Suprapubic skin (tissue), 4 donors: ENCODE measurements around the gene ANKRD9.

Source experiments
- CTCF ChIP-seq, 2 donors: fragments of 200-600 bp in 1 of 2; fragments of 450-650 bp in 1 of 2; sonication (generic) in 1 of 2; IDR thresholded peaks; one replicate each; pipeline ENCODE4 v1.5.1; 2016 to 2019; ENCODE audit warnings: antibody characterized with exemption in 2 of 2, mild to moderate bottlenecking in 1 of 2, moderate library complexity in 1 of 2
- EP300 ChIP-seq: sonication (generic); formaldehyde crosslinking; IDR thresholded peaks from one replicate; pipeline ENCODE4 v1.6.1; 2017; ENCODE audit warnings: antibody characterized with exemption
- POLR2A ChIP-seq, 2 donors: fragments of 450-650 bp; IDR thresholded peaks; one replicate each; pipeline ENCODE4 v1.6.1; 2017; ENCODE audit warnings: antibody characterized with exemption in 2 of 2, mild to moderate bottlenecking in 2 of 2, moderate library complexity in 2 of 2
- POLR2AphosphoS5 ChIP-seq, 3 donors: sonication (generic); formaldehyde crosslinking; IDR thresholded peaks; one replicate each; pipeline ENCODE4 v1.6.1; 2017; ENCODE audit warnings: antibody characterized with exemption in 3 of 3

- no peak for TF ChIP-seq POLR2A (IDR thresholded peaks at IDR 0.05)
- no peak for TF ChIP-seq CTCF (IDR thresholded peaks at IDR 0.05)
- no peak for TF ChIP-seq POLR2AphosphoS5 (IDR thresholded peaks at IDR 0.05)
- no peak for TF ChIP-seq EP300
Measured at GRCh38 chr14:102498678-102499265, 10.8 kb downstream of the ANKRD9 start.
